HG02938 (cell line): Measurements from ENCODE around the gene PPM1H.

Experiments used
- ATAC-seq: cut with Tn5 transposase; IDR thresholded peaks from one replicate; pipeline ENCODE4 v1.9.1; 2021; ENCODE audit warnings: mild to moderate bottlenecking, moderate library complexity; ENCODE audit not compliant: unreplicated experiment

Gene PPM1H

GRCh38 chr12:62876938-62877548, 57.9 kb downstream of the PPM1H start:
- no peak for ATAC-seq

GRCh38 chr12:62873826-62874448, 61.0 kb downstream of the PPM1H start:
- ATAC-seq: no peak

- no peak for ATAC-seq
These were observed 61.7 kb downstream of the PPM1H start for GRCh38 chr12:62873116-62873825.

GRCh38 chr12:62868820-62869219, 66.1 kb downstream of the PPM1H start:
- no peak for ATAC-seq

- ATAC-seq: no peak
These were observed 68.4 kb downstream of the PPM1H start for GRCh38 chr12:62866451-62867082.

GRCh38 chr12:62865937-62866336, 69.0 kb downstream of the PPM1H start:
- ATAC-seq: no peak

GRCh38 chr12:62865065-62865464, 69.9 kb downstream of the PPM1H start:
- no peak for ATAC-seq

- no peak for ATAC-seq
These were observed 72.6 kb downstream of the PPM1H start for GRCh38 chr12:62862259-62862881.

GRCh38 chr12:62861586-62861985, 73.4 kb downstream of the PPM1H start:
- ATAC-seq: no peak

GRCh38 chr12:62860501-62861411, 74.2 kb downstream of the PPM1H start:
- no peak for ATAC-seq

GRCh38 chr12:62860020-62860419, 74.9 kb downstream of the PPM1H start:
- ATAC-seq: no peak

GRCh38 chr12:62859321-62859737, 75.6 kb downstream of the PPM1H start:
- ATAC-seq: no peak

GRCh38 chr12:62856454-62856853, 78.5 kb downstream of the PPM1H start:
- ATAC-seq: no peak

- ATAC-seq: no peak
These were observed 80.9 kb downstream of the PPM1H start for GRCh38 chr12:62854024-62854423.

GRCh38 chr12:62849398-62849797, 85.6 kb downstream of the PPM1H start:
- no peak for ATAC-seq

- ATAC-seq: no peak
These were observed 86.5 kb downstream of the PPM1H start for GRCh38 chr12:62848418-62848817.

GRCh38 chr12:62847709-62848108, 87.2 kb downstream of the PPM1H start:
- ATAC-seq: no peak

- ATAC-seq: no peak
These were observed 88.5 kb downstream of the PPM1H start for GRCh38 chr12:62846491-62846890.

- no peak for ATAC-seq
These were observed 90.0 kb downstream of the PPM1H start for GRCh38 chr12:62844915-62845314.

- no peak for ATAC-seq
These were observed 91.2 kb downstream of the PPM1H start for GRCh38 chr12:62843716-62844115.
